ENCODE results near the gene ARHGEF9.

The ARHGEF9 gene

DNA sequence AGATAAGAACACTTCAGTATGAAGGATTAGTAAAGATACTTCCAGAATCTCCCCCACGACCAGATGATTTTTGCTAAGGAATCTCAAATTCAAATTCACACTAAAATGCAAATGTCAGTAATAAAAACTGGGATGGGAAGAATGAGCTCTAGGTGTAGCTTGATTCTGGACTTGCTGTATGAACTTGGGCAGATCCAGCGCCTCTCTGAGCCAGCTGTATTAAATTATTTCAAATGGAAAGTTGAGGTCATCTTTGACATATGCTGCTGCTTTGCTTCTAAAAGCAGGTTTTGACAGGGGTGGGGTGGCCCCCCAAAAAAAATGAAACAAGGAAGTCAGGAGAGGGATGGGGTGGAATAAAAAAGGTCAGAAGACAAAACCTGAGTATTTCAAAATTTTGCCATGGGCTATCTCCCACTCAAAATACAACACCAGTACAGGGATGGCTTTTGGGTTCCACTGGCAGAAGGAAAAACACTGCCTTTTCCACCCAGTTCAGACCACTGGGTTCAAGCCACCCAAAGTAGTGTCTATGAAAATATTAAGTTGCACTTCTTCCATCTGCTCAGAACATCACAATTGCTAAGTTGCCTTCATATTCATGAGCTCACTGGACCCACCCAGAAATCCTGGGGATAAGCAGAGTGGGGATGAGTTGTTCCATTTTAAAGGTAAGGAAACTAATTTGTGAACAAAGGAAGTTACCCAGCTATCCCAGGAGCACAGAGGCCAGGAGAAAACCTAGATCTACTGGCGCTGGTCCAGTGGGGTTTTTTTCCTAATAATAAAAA, 47.7 kb downstream of the ARHGEF9 start:
- Mint-ChIP-seq H3K27ac (no peak overlapping the region), H3K27me3 (peaks cover 37% of the 10 kb centered on the region)

DNA sequence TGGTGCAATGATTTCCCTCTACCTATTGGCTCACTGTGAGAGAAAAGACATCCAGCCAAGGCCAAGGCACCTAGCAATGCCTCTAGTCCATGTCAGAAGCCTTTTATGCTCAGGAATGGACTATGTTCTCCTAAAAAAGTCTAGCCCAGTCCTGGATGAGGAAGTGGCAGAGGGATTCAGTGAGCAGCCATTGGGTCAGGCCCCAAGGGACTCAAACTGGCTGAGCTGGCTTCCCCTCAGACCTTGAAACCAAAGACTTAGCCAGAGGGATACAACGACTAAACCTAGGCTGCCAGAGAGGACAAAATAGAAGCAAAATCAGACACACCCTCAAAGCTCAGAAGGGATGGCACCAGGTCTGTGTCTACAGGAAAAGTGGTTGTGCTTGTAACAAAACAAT, 49.1 kb downstream of the ARHGEF9 start:
- Mint-ChIP-seq H3K9me3 (no peaks in the 10 kb centered on the region), H3K27ac (no peak overlapping the region), H3K4me1 (ENCODE audit: low read depth) (peaks cover 16% of the 10 kb centered on the region), H3K4me3 (no peak overlapping the region), H3K36me3 (ENCODE audit: low read depth) (no peaks in the 10 kb centered on the region), H3K27me3 (peaks cover 34% of the 10 kb centered on the region)
- no peak for DNase-seq

More for the DNA sequence above, 47.7 kb downstream of the ARHGEF9 start:
- Mint-ChIP-seq H3K4me3 (no peak overlapping the region), H3K9me3 (no peaks in the 10 kb centered on the region), H3K36me3 (ENCODE audit: low read depth) (no peaks in the 10 kb centered on the region), H3K4me1 (ENCODE audit: low read depth) (peaks cover 16% of the 10 kb centered on the region)
- DNase-seq = no peak

GRCh38 chrX:63720293-63720692, 64.7 kb downstream of the ARHGEF9 start:
- Mint-ChIP-seq H3K9me3 (no peaks in the 10 kb centered on the region), H3K4me3 (no peak overlapping the region), H3K27me3 (peaks cover 19% of the 10 kb centered on the region), H3K4me1 (ENCODE audit: low read depth) (no peaks in the 10 kb centered on the region), H3K36me3 (ENCODE audit: low read depth) (peaks cover 42% of the 10 kb centered on the region), H3K27ac (no peak overlapping the region)
- DNase-seq = no peak

- DNase-seq = no peak
- H3K4me3 Mint-ChIP-seq = no peak overlapping the region
- H3K36me3 Mint-ChIP-seq (ENCODE audit: low read depth) = peaks cover 43% of the 10 kb centered on the region
- H3K4me1 Mint-ChIP-seq (ENCODE audit: low read depth) = no peaks in the 10 kb centered on the region
- H3K27me3 Mint-ChIP-seq = peaks cover 15% of the 10 kb centered on the region
- H3K9me3 Mint-ChIP-seq = no peaks in the 10 kb centered on the region
- no peak overlapping the region for H3K27ac Mint-ChIP-seq
Observed at GRCh38 chrX:63719633-63720032, 65.4 kb downstream of the ARHGEF9 start.

DNA sequence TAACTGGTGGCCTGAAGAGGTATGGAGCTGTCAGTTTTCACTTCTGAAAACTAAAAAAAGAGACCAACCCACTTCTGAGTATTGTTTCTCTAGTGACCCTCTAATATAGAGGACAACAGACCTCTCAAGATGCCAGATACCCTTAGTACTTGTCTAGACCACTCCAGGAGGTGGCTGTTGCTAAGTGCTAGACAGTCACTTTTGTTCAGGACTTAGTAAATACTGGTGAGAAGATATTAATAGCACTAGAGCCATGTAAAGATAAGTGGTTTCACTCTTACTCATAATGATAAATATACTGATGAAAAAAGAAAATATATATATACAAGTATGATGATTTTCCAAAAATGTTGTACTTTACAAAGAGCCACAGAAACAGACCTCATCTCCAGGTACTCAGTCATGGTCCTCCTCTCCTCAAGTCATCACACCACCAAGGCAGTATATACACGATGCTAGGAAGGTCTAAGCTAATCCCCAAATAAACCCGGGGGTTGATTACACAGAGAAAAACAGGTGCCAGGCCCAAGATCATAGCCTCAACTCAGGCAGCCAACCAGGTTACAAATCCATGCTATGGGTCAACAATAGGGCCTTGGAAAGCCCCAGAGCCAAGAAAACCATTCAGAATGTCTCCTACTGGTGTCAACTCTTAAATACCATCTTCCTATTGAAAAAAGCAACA, 66.9 kb downstream of the ARHGEF9 start:
- DNase-seq = no peak
- H3K4me1 Mint-ChIP-seq (ENCODE audit: low read depth) = no peaks in the 10 kb centered on the region
- H3K4me3 Mint-ChIP-seq = no peak overlapping the region
- no peaks in the 10 kb centered on the region for H3K9me3 Mint-ChIP-seq
- no peak overlapping the region for H3K27ac Mint-ChIP-seq
- H3K27me3 Mint-ChIP-seq = peaks cover 23% of the 10 kb centered on the region
- peaks cover 53% of the 10 kb centered on the region for H3K36me3 Mint-ChIP-seq (ENCODE audit: low read depth)

GRCh38 chrX:63713526-63713925, 71.5 kb downstream of the ARHGEF9 start:
- peaks cover 38% of the 10 kb centered on the region for H3K27me3 Mint-ChIP-seq
- H3K9me3 Mint-ChIP-seq = no peaks in the 10 kb centered on the region
- H3K4me1 Mint-ChIP-seq (ENCODE audit: low read depth) = no peaks in the 10 kb centered on the region
- no peak overlapping the region for H3K27ac Mint-ChIP-seq
- peaks cover 48% of the 10 kb centered on the region for H3K36me3 Mint-ChIP-seq (ENCODE audit: low read depth)
- no peak for DNase-seq
- no peak overlapping the region for H3K4me3 Mint-ChIP-seq

GRCh38 chrX:63708801-63709200, 76.2 kb downstream of the ARHGEF9 start:
- H3K36me3 Mint-ChIP-seq (ENCODE audit: low read depth) = peaks cover 49% of the 10 kb centered on the region
- DNase-seq = no peak
- no peaks in the 10 kb centered on the region for H3K4me1 Mint-ChIP-seq (ENCODE audit: low read depth)
- H3K27ac Mint-ChIP-seq = no peak overlapping the region
- H3K4me3 Mint-ChIP-seq = no peak overlapping the region
- no peaks in the 10 kb centered on the region for H3K9me3 Mint-ChIP-seq
- peaks cover 34% of the 10 kb centered on the region for H3K27me3 Mint-ChIP-seq

DNA sequence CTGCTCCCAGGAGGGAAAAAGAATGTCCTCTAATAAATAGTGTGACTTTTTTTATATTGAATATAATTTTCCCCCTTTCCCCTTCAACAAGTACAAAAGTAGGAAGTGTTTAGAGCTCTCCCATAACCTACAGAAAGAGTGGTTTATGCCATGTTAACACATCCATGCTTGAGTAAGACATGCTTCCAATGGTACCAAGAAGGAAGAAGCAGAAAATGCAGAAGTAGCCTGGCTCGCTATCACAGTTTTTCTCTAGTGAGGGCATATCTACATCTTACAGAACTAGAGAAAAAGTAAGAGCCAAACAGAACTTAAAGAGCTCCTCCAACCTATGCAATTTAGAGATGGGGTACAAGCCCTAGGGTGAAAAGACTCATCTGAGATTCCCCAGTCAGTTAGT, 82.5 kb downstream of the ARHGEF9 start:
- DNase-seq = no peak
- Mint-ChIP-seq H3K27me3 (peaks cover 24% of the 10 kb centered on the region), H3K36me3 (ENCODE audit: low read depth) (peaks cover 84% of the 10 kb centered on the region), H3K27ac (no peak overlapping the region), H3K4me1 (ENCODE audit: low read depth) (no peaks in the 10 kb centered on the region), H3K9me3 (no peaks in the 10 kb centered on the region), H3K4me3 (no peak overlapping the region)

GRCh38 chrX:63686878-63687714, 97.9 kb downstream of the ARHGEF9 start:
- Mint-ChIP-seq H3K4me3 (no peak overlapping the region), H3K4me1 (ENCODE audit: low read depth) (peaks cover 3% of the 10 kb centered on the region), H3K9me3 (peaks cover 2% of the 10 kb centered on the region), H3K36me3 (ENCODE audit: low read depth) (peaks cover 32% of the 10 kb centered on the region), H3K27ac (no peak overlapping the region), H3K27me3 (peaks cover 25% of the 10 kb centered on the region)
- peak; percentile 32 for DNase-seq

DNA sequence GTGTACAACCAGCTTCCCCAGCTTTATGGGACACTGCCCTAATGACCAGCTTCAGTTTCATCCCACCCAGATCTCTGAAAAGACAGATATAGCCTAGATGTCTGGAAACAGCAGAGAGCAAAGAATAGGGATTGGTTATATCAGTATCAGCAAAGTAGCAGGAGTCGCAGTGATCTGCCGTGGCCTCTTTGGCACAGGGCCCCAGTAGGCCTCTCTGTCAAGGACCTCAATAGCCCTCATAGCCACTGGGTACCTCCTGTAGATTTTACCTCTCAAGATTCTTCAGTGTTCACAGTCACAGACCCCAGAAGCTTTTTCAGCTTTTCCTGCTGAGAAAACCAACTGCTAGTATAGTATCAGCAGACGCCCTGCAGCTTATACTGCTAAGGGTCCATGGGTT, 104.6 kb downstream of the ARHGEF9 start:
- Mint-ChIP-seq H3K27ac (no peak overlapping the region), H3K4me1 (ENCODE audit: low read depth) (no peaks in the 10 kb centered on the region), H3K9me3 (no peaks in the 10 kb centered on the region), H3K27me3 (peaks cover 28% of the 10 kb centered on the region), H3K4me3 (no peak overlapping the region), H3K36me3 (ENCODE audit: low read depth) (peaks cover 47% of the 10 kb centered on the region)
- DNase-seq = no peak

- Mint-ChIP-seq H3K9me3 (no peaks in the 10 kb centered on the region), H3K4me1 (ENCODE audit: low read depth) (no peaks in the 10 kb centered on the region), H3K27ac (no peak overlapping the region), H3K4me3 (no peak overlapping the region), H3K27me3 (peaks cover 34% of the 10 kb centered on the region), H3K36me3 (ENCODE audit: low read depth) (peaks cover 57% of the 10 kb centered on the region)
- no peak for DNase-seq
Observed at GRCh38 chrX:63679432-63679831, 105.6 kb downstream of the ARHGEF9 start.

- Mint-ChIP-seq H3K27ac (no peak overlapping the region), H3K4me1 (ENCODE audit: low read depth) (no peaks in the 10 kb centered on the region), H3K4me3 (no peak overlapping the region), H3K9me3 (no peaks in the 10 kb centered on the region), H3K27me3 (peaks cover 26% of the 10 kb centered on the region), H3K36me3 (ENCODE audit: low read depth) (peaks cover 63% of the 10 kb centered on the region)
- no peak for DNase-seq
Observed at GRCh38 chrX:63675716-63676115, 109.3 kb downstream of the ARHGEF9 start.

- no peak overlapping the region for H3K4me3 Mint-ChIP-seq
Observed at GRCh38 chrX:63673896-63674295, 111.1 kb downstream of the ARHGEF9 start.

GRCh38 chrX:63664741-63665140, 120.3 kb downstream of the ARHGEF9 start:
- Mint-ChIP-seq H3K4me3 (no peak overlapping the region), H3K27ac (no peak overlapping the region), H3K36me3 (ENCODE audit: low read depth) (peaks cover 51% of the 10 kb centered on the region), H3K27me3 (peaks cover 45% of the 10 kb centered on the region), H3K9me3 (no peaks in the 10 kb centered on the region), H3K4me1 (ENCODE audit: low read depth) (no peaks in the 10 kb centered on the region)
- DNase-seq = no peak

More at GRCh38 chrX:63673896-63674295, 111.1 kb downstream of the ARHGEF9 start:
- Mint-ChIP-seq H3K27me3 (peaks cover 31% of the 10 kb centered on the region), H3K36me3 (ENCODE audit: low read depth) (peaks cover 73% of the 10 kb centered on the region), H3K9me3 (no peaks in the 10 kb centered on the region), H3K4me1 (ENCODE audit: low read depth) (no peaks in the 10 kb centered on the region), H3K27ac (no peak overlapping the region)
- no peak for DNase-seq

All from activated T-cell treated with anti-CD3 and anti-CD28 coated beads, Interleukin-2, amount 50 U/mL, for 24 hours (primary cell).